Neural progenitor cell (in vitro differentiated cells): ENCODE measurements around the gene ZNF638. TPM values are rescaled to one million over a fixed set of nuclear protein-coding genes. Genes with fewer than 3 reads are reported as not detected.

ENCODE experiments used
- DNase-seq: peaks from one replicate; pipeline ENCODE4 v3.0.0-alpha.2; 2016; ENCODE audit warnings: low spot score
- H2AFZ ChIP-seq: fragments of 200-600 bp; sonication (generic); replicated peaks from 2 replicates; pipeline ENCODE4 v1.6.1; 2016; ENCODE audit warnings: antibody characterized with exemption
- H3F3A ChIP-seq: fragments of 200-600 bp; sonication (generic); 2 replicates; pipeline ENCODE4 v1.6.1; 2016; ENCODE audit warnings: antibody characterized with exemption, low read depth
- H3K27ac ChIP-seq: fragments of 200-600 bp; sonication (generic); 2 replicates; pipeline ENCODE4 v1.5.1; 2016; ENCODE audit warnings: mild to moderate bottlenecking
- H3K27me3 ChIP-seq: fragments of 200-600 bp; sonication (generic); 2 replicates; pipeline ENCODE4 v1.6.1; 2016; ENCODE audit warnings: mild to moderate bottlenecking, moderate library complexity
- H3K36me3 ChIP-seq: fragments of 200-600 bp; sonication (generic); 2 replicates; pipeline ENCODE4 v1.5.1; 2016
- H3K4me1 ChIP-seq: fragments of 200-600 bp; sonication (generic); 2 replicates; pipeline ENCODE4 v1.6.1; 2016; ENCODE audit warnings: mixed run types
- H3K4me2 ChIP-seq: fragments of 200-600 bp; sonication (generic); 2 replicates; pipeline ENCODE4 v1.6.1; 2016
- H3K4me3 ChIP-seq: fragments of 200-600 bp; sonication (generic); 2 replicates; pipeline ENCODE4 v1.5.1; 2016
- H3K79me2 ChIP-seq: fragments of 200-600 bp; sonication (generic); 2 replicates; pipeline ENCODE4 v1.6.1; 2016; ENCODE audit warnings: low read depth
- H3K9ac ChIP-seq: fragments of 200-600 bp; sonication (generic); 2 replicates; pipeline ENCODE4 v1.6.1; 2016
- H3K9me3 ChIP-seq: fragments of 200-600 bp; sonication (generic); 2 replicates; pipeline ENCODE4 v1.5.1; 2016; ENCODE audit warnings: low read depth
- H4K20me1 ChIP-seq: fragments of 200-600 bp; sonication (generic); 2 replicates; pipeline ENCODE4 v1.6.1; 2016; ENCODE audit warnings: low read depth
- H3K27ac Mint-ChIP-seq: 3 replicates; pipeline ENCODE4 v1.8.0; 2021; ENCODE audit warnings: mixed read lengths
- H3K27me3 Mint-ChIP-seq: 2 replicates; pipeline ENCODE4 v1.8.0; 2022; ENCODE audit warnings: low read depth, mild to moderate bottlenecking, inconsistent platforms, moderate library complexity, mixed read lengths; ENCODE audit not compliant: insufficient read depth
- H3K36me3 Mint-ChIP-seq: 3 replicates; pipeline ENCODE4 v1.8.0; 2021; ENCODE audit warnings: mixed read lengths
- H3K4me1 Mint-ChIP-seq: 3 replicates; pipeline ENCODE4 v1.8.0; 2021; ENCODE audit warnings: mixed read lengths
- H3K4me3 Mint-ChIP-seq: 3 replicates; pipeline ENCODE4 v1.8.0; 2021; ENCODE audit warnings: mild to moderate bottlenecking, moderate library complexity, mixed read lengths
- H3K9me3 Mint-ChIP-seq: 3 replicates; pipeline ENCODE4 v1.8.0; 2020; ENCODE audit warnings: mixed read lengths
- EZH2 ChIP-seq: fragments of 200-600 bp; sonication (generic); IDR thresholded peaks from 2 replicates; pipeline ENCODE4 v1.6.1; 2017; ENCODE audit warnings: antibody characterized with exemption, mild to moderate bottlenecking, moderate library complexity
- EZH2phosphoT487 ChIP-seq: fragments of 200-600 bp; sonication (generic); IDR thresholded peaks from 2 replicates; pipeline ENCODE4 v1.6.1; 2017; ENCODE audit warnings: antibody characterized with exemption
- small RNA-seq: library from RNA; depleted of rRNA; stranded (forward); fragments of <200 nt; gene quantifications from one replicate; pipeline ENCODE3, GENCODE V24; 2015
- total RNA-seq: library from RNA; depleted of rRNA; stranded (reverse); fragments of >200 nt; gene quantifications from 2 replicates; pipeline ENCODE4 v1.2.3, GENCODE V29; 2015; ENCODE audit warnings: low replicate concordance
- TF ChIP-seq, protein P1 (sequence below): fragments of 200-600 bp; sonication (generic); IDR thresholded peaks from 2 replicates; pipeline ENCODE4 v1.5.1; 2017; ENCODE audit warnings: antibody characterized with exemption, mild to moderate bottlenecking

The ZNF638 gene
- total RNA-seq, 1 donor from 2014 or later, result 362 TPM

DNA sequence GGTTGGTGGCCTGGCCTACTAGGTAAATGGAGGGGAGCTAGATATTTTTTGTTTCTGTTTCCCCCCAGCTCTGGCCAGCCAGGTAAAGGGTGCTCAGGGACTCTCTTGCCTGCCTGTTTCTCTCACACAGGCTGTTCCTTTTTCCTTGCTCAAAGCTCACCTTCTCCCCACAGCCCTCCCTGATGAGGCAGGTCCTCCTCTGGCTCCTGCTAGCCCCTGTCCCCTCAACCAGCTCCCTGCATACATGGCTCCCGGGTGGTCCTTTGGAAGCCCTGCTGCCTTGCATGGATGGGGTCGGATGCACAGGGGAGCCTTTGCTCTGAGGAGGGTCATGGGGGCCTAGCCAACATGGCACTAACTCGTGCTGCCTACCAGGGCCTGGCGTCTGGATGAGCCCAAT lies 149.5 kb downstream of the ZNF638 start:
- Mint-ChIP-seq H3K4me1 (peaks cover 16% of the 10 kb centered on the region), H3K27ac (no peak overlapping the region), H3K9me3 (no peaks in the 10 kb centered on the region), H3K27me3 (peaks cover 10% of the 10 kb centered on the region), H3K4me3 (no peak overlapping the region), H3K36me3 (no peaks in the 10 kb centered on the region)
- peaks cover 15% of the 10 kb centered on the region for H3K4me1 ChIP-seq
- H3K27me3 ChIP-seq, result no peaks in the 10 kb centered on the region
- no peaks in the 10 kb centered on the region for H3K9me3 ChIP-seq
- no peak for DNase-seq
- no peaks in the 10 kb centered on the region for H3F3A ChIP-seq
- H4K20me1 ChIP-seq, result no peaks in the 10 kb centered on the region
- no peak overlapping the region for H3K4me3 ChIP-seq
- no peaks in the 10 kb centered on the region for H3K36me3 ChIP-seq
- no peak overlapping the region for H3K27ac ChIP-seq
- H2AFZ ChIP-seq, result no peak overlapping the region
- no peak overlapping the region for H3K9ac ChIP-seq
- no peaks in the 10 kb centered on the region for H3K79me2 ChIP-seq
- TF ChIP-seq EZH2phosphoT487, result no peak
- no peak overlapping the region for H3K4me2 ChIP-seq

DNA sequence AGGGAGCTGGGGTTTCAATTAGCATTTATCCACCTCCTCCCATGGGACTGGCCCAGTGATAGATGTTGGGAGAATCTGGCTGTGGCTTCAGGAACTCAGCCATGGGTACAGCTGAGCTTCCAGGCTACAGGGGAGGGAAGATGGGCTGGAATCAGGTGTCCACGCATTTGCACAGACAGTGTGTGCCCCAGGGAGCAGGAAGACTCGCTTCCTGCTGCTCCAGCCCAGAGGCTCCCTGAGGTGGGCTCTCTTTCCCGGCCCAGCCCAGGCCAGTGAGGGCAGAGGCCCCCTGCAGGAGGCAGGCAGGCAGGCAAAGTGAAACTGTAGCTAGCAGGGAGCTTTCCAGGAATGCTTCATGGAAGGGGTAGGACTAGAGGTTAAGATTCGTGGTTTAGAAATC lies 150.5 kb downstream of the ZNF638 start:
- Mint-ChIP-seq H3K27me3 (peaks cover 12% of the 10 kb centered on the region), H3K4me1 (peaks cover 22% of the 10 kb centered on the region), H3K9me3 (no peaks in the 10 kb centered on the region), H3K36me3 (no peaks in the 10 kb centered on the region), H3K4me3 (no peak overlapping the region), H3K27ac (no peak overlapping the region)
- DNase-seq, result peak; percentile 47
- Histone ChIP-seq H3K27ac (no peak overlapping the region), H3K4me3 (no peak overlapping the region), H4K20me1 (no peaks in the 10 kb centered on the region), H3K36me3 (no peaks in the 10 kb centered on the region), H3K9ac (no peak overlapping the region), H2AFZ (peak overlapping the region; percentile 55), H3F3A (no peaks in the 10 kb centered on the region), H3K27me3 (no peaks in the 10 kb centered on the region), H3K9me3 (no peaks in the 10 kb centered on the region), H3K4me1 (peaks cover 19% of the 10 kb centered on the region), H3K4me2 (no peak overlapping the region), H3K79me2 (no peaks in the 10 kb centered on the region)
- TF ChIP-seq, protein P1, sequence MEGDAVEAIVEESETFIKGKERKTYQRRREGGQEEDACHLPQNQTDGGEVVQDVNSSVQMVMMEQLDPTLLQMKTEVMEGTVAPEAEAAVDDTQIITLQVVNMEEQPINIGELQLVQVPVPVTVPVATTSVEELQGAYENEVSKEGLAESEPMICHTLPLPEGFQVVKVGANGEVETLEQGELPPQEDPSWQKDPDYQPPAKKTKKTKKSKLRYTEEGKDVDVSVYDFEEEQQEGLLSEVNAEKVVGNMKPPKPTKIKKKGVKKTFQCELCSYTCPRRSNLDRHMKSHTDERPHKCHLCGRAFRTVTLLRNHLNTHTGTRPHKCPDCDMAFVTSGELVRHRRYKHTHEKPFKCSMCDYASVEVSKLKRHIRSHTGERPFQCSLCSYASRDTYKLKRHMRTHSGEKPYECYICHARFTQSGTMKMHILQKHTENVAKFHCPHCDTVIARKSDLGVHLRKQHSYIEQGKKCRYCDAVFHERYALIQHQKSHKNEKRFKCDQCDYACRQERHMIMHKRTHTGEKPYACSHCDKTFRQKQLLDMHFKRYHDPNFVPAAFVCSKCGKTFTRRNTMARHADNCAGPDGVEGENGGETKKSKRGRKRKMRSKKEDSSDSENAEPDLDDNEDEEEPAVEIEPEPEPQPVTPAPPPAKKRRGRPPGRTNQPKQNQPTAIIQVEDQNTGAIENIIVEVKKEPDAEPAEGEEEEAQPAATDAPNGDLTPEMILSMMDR, result peak; percentile 51
- TF ChIP-seq EZH2phosphoT487 (no peak), EZH2 (no peak)

DNA sequence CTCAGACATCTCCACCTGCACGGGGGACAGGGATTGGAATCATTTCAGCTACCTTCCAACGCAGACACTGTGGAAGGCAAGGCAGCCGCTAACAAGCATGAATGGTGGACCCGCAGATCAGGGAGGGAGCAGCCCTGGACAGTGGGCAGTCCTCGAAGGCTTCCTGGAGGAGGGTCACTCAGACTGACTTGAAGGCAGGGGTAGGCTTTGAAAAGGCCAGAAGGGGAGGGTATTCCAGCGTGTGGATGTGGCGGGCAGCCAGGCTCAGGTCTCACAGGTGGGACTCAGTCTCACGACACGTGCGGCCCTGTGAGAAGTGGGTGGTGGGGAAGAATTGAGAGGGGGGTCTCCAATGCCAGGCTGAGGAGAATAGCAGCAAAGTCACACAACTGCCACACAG lies 151.7 kb downstream of the ZNF638 start:
- H3F3A ChIP-seq, result no peaks in the 10 kb centered on the region
- Mint-ChIP-seq H3K27me3 (peaks cover 16% of the 10 kb centered on the region), H3K27ac (no peak overlapping the region), H3K36me3 (no peaks in the 10 kb centered on the region), H3K9me3 (no peaks in the 10 kb centered on the region), H3K4me3 (no peak overlapping the region), H3K4me1 (peaks cover 19% of the 10 kb centered on the region)
- H4K20me1 ChIP-seq, result no peaks in the 10 kb centered on the region
- H3K4me2 ChIP-seq, result no peak overlapping the region
- TF ChIP-seq, protein P1, result no peak
- no peak for TF ChIP-seq EZH2
- no peak for TF ChIP-seq EZH2phosphoT487
- peaks cover 19% of the 10 kb centered on the region for H3K4me1 ChIP-seq
- no peaks in the 10 kb centered on the region for H3K79me2 ChIP-seq
- no peaks in the 10 kb centered on the region for H3K36me3 ChIP-seq
- no peak for DNase-seq
- no peak overlapping the region for H3K27ac ChIP-seq
- H3K9me3 ChIP-seq, result no peaks in the 10 kb centered on the region
- no peaks in the 10 kb centered on the region for H3K27me3 ChIP-seq
- H3K4me3 ChIP-seq, result no peak overlapping the region
- H2AFZ ChIP-seq, result no peak overlapping the region
- no peak overlapping the region for H3K9ac ChIP-seq

DNA sequence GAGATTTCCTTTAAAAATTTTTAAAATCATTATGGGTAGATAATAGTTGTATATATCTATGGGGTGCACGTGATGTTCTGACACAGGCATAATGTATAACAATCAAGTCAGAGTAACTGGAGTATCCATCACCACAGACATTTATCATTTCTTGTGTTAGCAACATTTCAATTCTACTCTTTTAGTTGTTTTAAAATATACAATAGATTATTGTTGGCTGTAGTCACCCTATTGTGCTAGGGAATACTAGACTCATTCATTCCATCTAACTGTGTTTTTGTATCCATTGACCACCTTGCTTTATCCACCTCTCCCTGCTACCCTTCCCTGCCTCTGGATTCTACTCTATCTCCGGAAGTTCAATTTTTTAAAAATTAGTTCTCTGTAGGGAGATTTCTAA lies 152.8 kb downstream of the ZNF638 start:
- no peak overlapping the region for H3K4me3 Mint-ChIP-seq
- Histone ChIP-seq H4K20me1 (no peaks in the 10 kb centered on the region), H3K9ac (no peak overlapping the region), H3K79me2 (no peaks in the 10 kb centered on the region), H3K4me2 (no peak overlapping the region), H3K27ac (no peak overlapping the region), H2AFZ (no peak overlapping the region), H3F3A (no peaks in the 10 kb centered on the region), H3K9me3 (no peaks in the 10 kb centered on the region), H3K4me1 (peaks cover 19% of the 10 kb centered on the region), H3K4me3 (no peak overlapping the region), H3K36me3 (no peaks in the 10 kb centered on the region), H3K27me3 (no peaks in the 10 kb centered on the region)
- no peaks in the 10 kb centered on the region for H3K9me3 Mint-ChIP-seq
- no peak overlapping the region for H3K27ac Mint-ChIP-seq
- H3K4me1 Mint-ChIP-seq, result peaks cover 19% of the 10 kb centered on the region
- H3K27me3 Mint-ChIP-seq, result peaks cover 13% of the 10 kb centered on the region
- DNase-seq, result no peak
- H3K36me3 Mint-ChIP-seq, result no peaks in the 10 kb centered on the region
- TF ChIP-seq EZH2phosphoT487, result no peak
- TF ChIP-seq, protein P1, result no peak
- no peak for TF ChIP-seq EZH2

Small RNA genes within 50 kb of the gene (small RNA-seq; reads per million reads assigned to genes)
- gene RNU6-105P, result not detected

Other genes with a start within 250 kb of the ZNF638 start
- 8.0 and 24.7 TPM in 2 replicates for gene MCEE, start 201.6 kb upstream of the ZNF638 start, total RNA-seq
- 15.2 and 29.6 TPM in 2 replicates for gene MPHOSPH10, start 201.1 kb upstream of the ZNF638 start, total RNA-seq
- 12.5 and 17.1 TPM in 2 replicates for gene PAIP2B, start 104.7 kb upstream of the ZNF638 start, total RNA-seq
- 0.39 and 1.1 TPM in 2 replicates for gene DYSF, start 121.8 kb downstream of the ZNF638 start, total RNA-seq